Mesodermal cell (in vitro differentiated cells): ENCODE measurements around the gene BAIAP2L2.

Experiments used
- H3K27ac ChIP-seq: 2 replicates; pipeline ENCODE4 v1.7.0; 2013; ENCODE audit warnings: mild to moderate bottlenecking, low read depth, low read length, moderate library complexity; ENCODE audit not compliant: severe bottlenecking
- H3K36me3 ChIP-seq: 2 replicates; pipeline ENCODE4 v1.7.1; 2013; ENCODE audit warnings: mild to moderate bottlenecking, low read length, moderate library complexity; ENCODE audit not compliant: control insufficient read depth, insufficient read depth
- H3K4me1 ChIP-seq: one replicate; pipeline ENCODE4 v1.7.1; 2013; ENCODE audit warnings: mild to moderate bottlenecking, low read length; ENCODE audit not compliant: insufficient read depth, control insufficient read depth, poor library complexity, severe bottlenecking
- H3K4me3 ChIP-seq: 2 replicates; pipeline ENCODE4 v1.7.0; 2013; ENCODE audit warnings: low read length, control low read depth, mild to moderate bottlenecking; ENCODE audit not compliant: insufficient read depth, poor library complexity, severe bottlenecking; ENCODE audit errors: extremely low read depth
- H3K9me3 ChIP-seq: 2 replicates; pipeline ENCODE4 v1.7.1; 2013; ENCODE audit warnings: mild to moderate bottlenecking, low read length, moderate library complexity; ENCODE audit not compliant: control insufficient read depth
- WGBS, 2 experiments: methylation state at CpG; one replicate each; pipeline ENCODE4 v1.1.5; 2013; ENCODE audit warnings: missing lambda C conversion rate in 2 of 2; ENCODE audit not compliant: insufficient coverage in 2 of 2; 5-methylcytosine and 5-hydroxymethylcytosine counted together

BAIAP2L2 gene

DNA sequence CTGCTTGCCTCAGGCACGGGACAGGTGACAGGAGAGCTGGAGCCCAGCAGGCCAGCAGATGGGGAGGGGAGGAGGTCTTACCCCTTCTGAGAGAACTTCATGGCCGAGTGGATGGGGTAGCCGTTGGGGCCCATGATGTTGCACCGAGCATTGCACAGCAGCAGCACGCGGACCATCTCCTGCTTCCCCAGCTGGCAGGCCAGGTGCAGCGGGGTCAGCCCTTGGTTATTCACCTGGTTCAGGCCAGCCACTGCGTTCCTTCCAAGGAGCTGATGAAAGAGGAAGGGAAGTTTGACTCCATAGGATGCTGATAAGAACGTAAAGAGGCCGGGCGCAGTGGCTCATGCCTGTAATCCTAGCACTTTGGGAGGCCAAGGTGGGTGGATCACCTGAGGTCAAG, 29.4 kb upstream of the BAIAP2L2 start:
- Histone ChIP-seq H3K36me3 (no peaks in the 10 kb centered on the region), H3K27ac (no peak overlapping the region), H3K9me3 (no peaks in the 10 kb centered on the region), H3K4me1 (no peaks in the 10 kb centered on the region), H3K4me3 (no peak overlapping the region)
- 95 to 99% methylated on average over 8 to 10 of the region's 11 CpGs for WGBS, 2 experiments

GRCh38 chr22:38138961-38139360, 28.5 kb upstream of the BAIAP2L2 start:
- no peak overlapping the region for H3K27ac ChIP-seq
- WGBS, 2 experiments: 40 to 91% methylated on average over 1 to 4 of the region's 5 CpGs
- no peak overlapping the region for H3K4me3 ChIP-seq
- no peaks in the 10 kb centered on the region for H3K4me1 ChIP-seq
- no peaks in the 10 kb centered on the region for H3K9me3 ChIP-seq
- no peaks in the 10 kb centered on the region for H3K36me3 ChIP-seq

DNA sequence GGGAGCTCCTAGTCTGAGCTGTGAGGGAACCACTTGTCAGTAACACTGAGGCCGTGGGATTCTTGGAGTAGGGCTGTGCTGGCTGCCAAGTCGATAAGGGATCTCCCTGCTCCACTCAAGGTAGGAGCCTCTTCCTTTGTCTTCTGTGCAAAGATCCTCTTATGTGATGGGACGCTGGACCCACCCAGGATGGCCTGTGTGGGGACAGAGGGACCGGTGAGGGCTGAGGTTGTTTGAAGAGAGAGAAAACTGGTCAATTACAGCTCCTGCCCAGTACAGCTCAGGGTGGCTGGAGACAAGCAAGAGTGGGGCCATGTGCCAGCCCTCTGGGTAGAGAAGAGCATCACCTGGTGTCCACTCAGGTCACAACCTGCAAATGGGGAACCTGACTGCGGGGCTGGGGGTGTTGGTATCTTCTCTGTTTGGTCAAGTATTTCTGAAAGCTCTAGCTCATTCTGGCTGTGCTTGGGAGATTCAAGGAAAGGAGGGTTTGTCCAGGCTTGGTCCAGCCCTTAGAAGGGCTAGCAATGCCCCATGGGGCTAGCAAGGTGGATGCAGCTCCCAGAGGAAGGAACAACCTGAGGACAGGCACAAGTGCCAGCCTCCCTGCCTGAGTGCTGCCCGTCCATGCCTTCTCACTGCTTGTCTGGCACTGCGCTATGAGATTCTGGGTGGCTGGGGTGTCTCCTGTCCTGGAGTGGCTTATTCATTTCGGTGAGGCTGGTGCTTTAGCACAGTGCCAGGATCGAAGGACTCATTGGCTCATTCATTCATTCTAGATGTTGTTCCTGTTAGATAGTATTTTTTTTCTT, 27.6 kb upstream of the BAIAP2L2 start:
- Histone ChIP-seq H3K27ac (no peak overlapping the region), H3K36me3 (no peaks in the 10 kb centered on the region), H3K4me1 (no peaks in the 10 kb centered on the region), H3K9me3 (no peaks in the 10 kb centered on the region), H3K4me3 (no peak overlapping the region)
- WGBS, 2 experiments: 92 to 97% methylated on average over 7 to 9 of the region's 9 CpGs

GRCh38 chr22:38136607-38137006, 26.1 kb upstream of the BAIAP2L2 start:
- H3K4me3 ChIP-seq: no peak overlapping the region
- H3K27ac ChIP-seq: no peak overlapping the region
- H3K9me3 ChIP-seq: no peaks in the 10 kb centered on the region
- WGBS, 2 experiments: 86% methylated on average over 1 of the region's 1 CpG; no CpG with 5 or more reads in 1 of the 2 experiments
- H3K4me1 ChIP-seq: no peaks in the 10 kb centered on the region
- no peaks in the 10 kb centered on the region for H3K36me3 ChIP-seq

- 88 to 93% methylated on average over 3 of the region's 4 CpGs for WGBS, 2 experiments
- H3K4me3 ChIP-seq: no peak overlapping the region
- no peaks in the 10 kb centered on the region for H3K4me1 ChIP-seq
- H3K27ac ChIP-seq: no peak overlapping the region
- H3K9me3 ChIP-seq: no peaks in the 10 kb centered on the region
- H3K36me3 ChIP-seq: no peaks in the 10 kb centered on the region
These were observed 24.7 kb upstream of the BAIAP2L2 start for GRCh38 chr22:38135133-38135706.

GRCh38 chr22:38133331-38133730, 22.8 kb upstream of the BAIAP2L2 start:
- WGBS, 2 experiments: 96 to 97% methylated on average over 4 of the region's 4 CpGs
- no peak overlapping the region for H3K4me3 ChIP-seq
- no peaks in the 10 kb centered on the region for H3K9me3 ChIP-seq
- H3K27ac ChIP-seq: no peak overlapping the region
- H3K36me3 ChIP-seq: no peaks in the 10 kb centered on the region
- H3K4me1 ChIP-seq: no peaks in the 10 kb centered on the region

GRCh38 chr22:38132794-38133193, 22.3 kb upstream of the BAIAP2L2 start:
- H3K4me1 ChIP-seq: no peaks in the 10 kb centered on the region

DNA sequence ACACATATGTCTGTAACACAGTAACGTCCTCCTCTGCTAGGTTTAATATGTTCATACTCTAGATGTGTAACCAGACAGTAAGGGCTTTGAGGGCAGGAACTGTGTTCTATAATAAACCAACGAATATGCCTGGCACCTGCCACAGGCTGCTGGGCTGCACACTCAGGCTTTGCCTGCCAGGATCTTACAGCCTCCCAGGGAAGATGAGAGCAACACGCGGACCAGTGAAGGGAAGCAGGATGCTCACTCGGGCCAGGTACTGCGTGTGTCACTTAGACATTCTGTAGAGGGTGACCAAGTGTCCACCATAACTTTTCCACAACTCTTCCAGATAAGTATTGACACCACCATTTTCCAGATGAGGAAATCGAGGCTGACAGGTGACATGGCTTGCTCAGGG, 21.7 kb upstream of the BAIAP2L2 start:
- Histone ChIP-seq H3K4me1 (no peaks in the 10 kb centered on the region), H3K27ac (no peak overlapping the region), H3K9me3 (no peaks in the 10 kb centered on the region), H3K36me3 (no peaks in the 10 kb centered on the region), H3K4me3 (no peak overlapping the region)
- 85 to 98% methylated on average over 4 of the region's 7 CpGs for whole genome bisulfite sequencing, 2 experiments

More at GRCh38 chr22:38132794-38133193, 22.3 kb upstream of the BAIAP2L2 start:
- H3K4me3 ChIP-seq: no peak overlapping the region
- H3K27ac ChIP-seq: no peak overlapping the region
- no peaks in the 10 kb centered on the region for H3K36me3 ChIP-seq
- no peaks in the 10 kb centered on the region for H3K9me3 ChIP-seq
- 94 to 96% methylated on average over 23 to 25 of the region's 28 CpGs for WGBS, 2 experiments

DNA sequence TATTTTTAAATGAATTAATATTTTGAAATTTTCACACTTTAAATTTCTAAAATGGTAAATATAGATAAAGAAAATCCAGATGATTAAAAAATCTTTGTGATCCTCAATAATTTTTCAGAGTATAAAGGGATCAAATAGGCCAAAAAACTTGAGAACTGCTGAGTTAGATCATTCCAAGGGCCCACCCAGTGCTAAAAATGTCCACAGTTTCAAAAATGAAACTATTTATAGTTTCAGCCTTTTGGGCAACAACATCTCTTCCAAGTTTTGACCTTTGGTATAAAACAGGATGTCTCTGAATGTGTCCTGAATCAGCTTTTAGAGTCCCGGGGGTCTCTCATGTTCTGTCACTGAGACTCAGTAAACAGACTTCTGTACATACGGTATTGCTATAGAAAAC, 20.9 kb upstream of the BAIAP2L2 start:
- no peaks in the 10 kb centered on the region for H3K4me1 ChIP-seq
- no peak overlapping the region for H3K27ac ChIP-seq
- no peak overlapping the region for H3K4me3 ChIP-seq
- H3K9me3 ChIP-seq: no peaks in the 10 kb centered on the region
- no peaks in the 10 kb centered on the region for H3K36me3 ChIP-seq
- WGBS, 2 experiments: 96 to 98% methylated on average over 2 of the region's 2 CpGs

DNA sequence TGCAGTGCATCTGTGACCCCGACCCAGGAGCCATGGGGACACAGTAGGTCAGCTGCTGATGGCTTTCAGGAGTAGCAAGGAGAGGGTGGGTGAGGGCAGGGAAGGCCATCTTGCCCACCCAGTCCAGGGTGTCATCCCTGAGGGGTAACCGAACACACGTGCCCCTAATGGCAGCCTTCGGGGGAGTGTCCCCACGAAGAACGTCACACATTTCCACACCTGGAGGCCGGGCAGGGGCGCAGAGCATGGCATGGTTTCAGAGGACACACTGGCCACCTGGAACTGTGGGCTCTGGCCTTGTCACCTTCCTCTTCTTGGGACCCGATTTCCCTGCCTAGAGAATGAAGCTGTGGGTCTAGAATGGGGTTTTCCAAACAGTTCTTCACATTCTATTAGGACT, 19.4 kb upstream of the BAIAP2L2 start:
- Histone ChIP-seq H3K9me3 (no peaks in the 10 kb centered on the region), H3K27ac (no peak overlapping the region), H3K4me1 (no peaks in the 10 kb centered on the region), H3K4me3 (no peak overlapping the region), H3K36me3 (no peaks in the 10 kb centered on the region)
- 92 to 97% methylated on average over 6 to 9 of the region's 9 CpGs for WGBS, 2 experiments

GRCh38 chr22:38129021-38129420, 18.5 kb upstream of the BAIAP2L2 start:
- Histone ChIP-seq H3K4me1 (peaks cover 3% of the 10 kb centered on the region), H3K4me3 (no peak overlapping the region), H3K36me3 (no peaks in the 10 kb centered on the region), H3K9me3 (no peaks in the 10 kb centered on the region), H3K27ac (no peak overlapping the region)
- 90 to 94% methylated on average over 7 to 10 of the region's 10 CpGs for WGBS, 2 experiments
